ENCODE results near the gene KRTAP10-2.

DNA sequence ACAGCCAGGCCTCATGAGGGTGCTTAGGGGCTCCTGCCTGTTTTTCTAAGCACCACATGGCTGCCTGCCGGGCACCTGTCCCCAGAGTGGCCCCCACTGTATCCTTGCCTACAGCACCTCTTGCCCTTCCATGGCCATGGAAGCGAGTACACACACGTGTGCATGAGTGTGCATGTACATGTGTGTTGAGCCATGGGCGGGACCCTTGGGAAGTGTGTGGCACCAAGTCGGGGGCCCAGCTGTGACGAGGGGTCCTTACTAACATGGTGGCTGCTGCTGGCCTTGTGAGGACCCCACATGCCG lies 37.1 kb downstream of the KRTAP10-2 start:
- TF ChIP-seq POLR2AphosphoS5 (IDR thresholded peaks at IDR 0.05; ENCODE audit: low read depth, low read length): no peak
- TF ChIP-seq, protein P1, sequence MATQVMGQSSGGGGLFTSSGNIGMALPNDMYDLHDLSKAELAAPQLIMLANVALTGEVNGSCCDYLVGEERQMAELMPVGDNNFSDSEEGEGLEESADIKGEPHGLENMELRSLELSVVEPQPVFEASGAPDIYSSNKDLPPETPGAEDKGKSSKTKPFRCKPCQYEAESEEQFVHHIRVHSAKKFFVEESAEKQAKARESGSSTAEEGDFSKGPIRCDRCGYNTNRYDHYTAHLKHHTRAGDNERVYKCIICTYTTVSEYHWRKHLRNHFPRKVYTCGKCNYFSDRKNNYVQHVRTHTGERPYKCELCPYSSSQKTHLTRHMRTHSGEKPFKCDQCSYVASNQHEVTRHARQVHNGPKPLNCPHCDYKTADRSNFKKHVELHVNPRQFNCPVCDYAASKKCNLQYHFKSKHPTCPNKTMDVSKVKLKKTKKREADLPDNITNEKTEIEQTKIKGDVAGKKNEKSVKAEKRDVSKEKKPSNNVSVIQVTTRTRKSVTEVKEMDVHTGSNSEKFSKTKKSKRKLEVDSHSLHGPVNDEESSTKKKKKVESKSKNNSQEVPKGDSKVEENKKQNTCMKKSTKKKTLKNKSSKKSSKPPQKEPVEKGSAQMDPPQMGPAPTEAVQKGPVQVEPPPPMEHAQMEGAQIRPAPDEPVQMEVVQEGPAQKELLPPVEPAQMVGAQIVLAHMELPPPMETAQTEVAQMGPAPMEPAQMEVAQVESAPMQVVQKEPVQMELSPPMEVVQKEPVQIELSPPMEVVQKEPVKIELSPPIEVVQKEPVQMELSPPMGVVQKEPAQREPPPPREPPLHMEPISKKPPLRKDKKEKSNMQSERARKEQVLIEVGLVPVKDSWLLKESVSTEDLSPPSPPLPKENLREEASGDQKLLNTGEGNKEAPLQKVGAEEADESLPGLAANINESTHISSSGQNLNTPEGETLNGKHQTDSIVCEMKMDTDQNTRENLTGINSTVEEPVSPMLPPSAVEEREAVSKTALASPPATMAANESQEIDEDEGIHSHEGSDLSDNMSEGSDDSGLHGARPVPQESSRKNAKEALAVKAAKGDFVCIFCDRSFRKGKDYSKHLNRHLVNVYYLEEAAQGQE (IDR thresholded peaks at IDR 0.05; ENCODE audit: insufficient read depth in 1 of 2, low read depth in 2 of 2, low read length in 2 of 2): no peak
- no peak for TF ChIP-seq TAF1 (IDR thresholded peaks at IDR 0.05; ENCODE audit: borderline replicate concordance, insufficient read depth, low read length)
- no peak for TF ChIP-seq FOXP2 (optimal IDR thresholded peaks at IDR 0.05; ENCODE audit: borderline replicate concordance, extremely low read depth, extremely low read length, insufficient read depth)

Measured in PFSK-1 (cell line).